HepG2 (cell line): ENCODE results near the gene BIK. TPM values are rescaled to one million over a fixed set of nuclear protein-coding genes. Genes with fewer than 3 reads are reported as not detected.

Source experiments
- ATAC-seq: fragments of 200-7000 bp; cut with Tn5 transposase; 3 replicates; pipeline ENCODE4 v1.9.1; 2020; ENCODE audit warnings: mild to moderate bottlenecking, moderate library complexity
- BruUV-seq: library from RNA; stranded (reverse); fragments of 400-500 nt; replicated peaks from 2 replicates; lab custom pipeline; 2021; lab: Mats Ljungman, UMichigan
- CTCF ChIA-PET: fragments of 300-600 bp; formaldehyde crosslinking; extraction: SDS; loops from one replicate; lab custom pipeline; 2021; ENCODE audit warnings: low total read pairs, inconsistent platforms, low intra/inter-chr PET ratio; lab: Yijun Ruan, JAX
- POLR2A ChIA-PET: fragments of 350-600 bp; sonication (Branson Sonifier 250); formaldehyde crosslinking; loops from one replicate; lab custom pipeline; 2020; ENCODE audit warnings: antibody characterized with exemption, inconsistent platforms; lab: Yijun Ruan, JAX
- DNase-seq: peaks from one replicate; pipeline ENCODE4 v3.0.0-alpha.2; 2015; ENCODE audit warnings: low spot score
- FAIRE-seq: peaks from 3 replicates; lab custom pipeline; 2011; peaks lifted over from hg19 to GRCh38; lab: Jason Lieb, UNC
- H2AFZ ChIP-seq: one replicate; pipeline ENCODE4 v1.6.1; 2011; ENCODE audit warnings: low read length, inconsistent platforms
- H3K27ac ChIP-seq: fragments of 300-600 bp; 3 replicates; pipeline ENCODE4 v1.8.0; 2011; ENCODE audit warnings: mixed run types, mild to moderate bottlenecking, mixed read lengths, low read length, inconsistent platforms; ENCODE audit not compliant: insufficient read depth; ENCODE audit errors: extremely low read length
- H3K27me3 ChIP-seq, 2 experiments: fragments of 200-600 bp in 1 of 2; 2 replicates in 1 of 2; 3 replicates in 1 of 2; pipeline versions ENCODE4 v1.6.0 to v1.8.0; 2011; ENCODE audit warnings: low read length in 2 of 2, mild to moderate bottlenecking in 2 of 2, moderate library complexity in 2 of 2, inconsistent platforms in 1 of 2; ENCODE audit not compliant: insufficient read depth in 2 of 2, control insufficient read depth in 1 of 2
- H3K36me3 ChIP-seq, 2 experiments: fragments of 200-600 bp in 1 of 2; replicated peaks in 1 of 2; 2 replicates in 1 of 2; 3 replicates in 1 of 2; pipeline versions ENCODE4 v1.5.1 to v1.8.0; 2011; ENCODE audit warnings: low read length in 2 of 2, inconsistent platforms in 1 of 2; ENCODE audit not compliant: insufficient read depth in 2 of 2, control insufficient read depth in 1 of 2
- H3K4me1 ChIP-seq: 2 replicates; pipeline ENCODE4 v1.5.1; 2012; ENCODE audit warnings: low read length, inconsistent platforms; ENCODE audit not compliant: insufficient read depth
- H3K4me2 ChIP-seq: 2 replicates; pipeline ENCODE4 v1.6.0; 2011; ENCODE audit warnings: low read depth, low read length, inconsistent platforms
- H3K4me3 ChIP-seq, 3 experiments: fragments of 200-600 bp in 1 of 3; sonication (generic), shearing (Covaris generic) in 1 of 3; replicated peaks in 1 of 3; 2 replicates each; pipeline ENCODE4 v1.5.1; 2011 to 2016; ENCODE audit warnings: low read length in 3 of 3, inconsistent platforms in 2 of 3, low read depth in 2 of 3, mild to moderate bottlenecking in 2 of 3, control low read depth in 1 of 3, mixed read lengths in 1 of 3; ENCODE audit not compliant: insufficient read depth in 1 of 3
- H3K79me2 ChIP-seq: one replicate; pipeline ENCODE4 v1.6.1; 2011; ENCODE audit warnings: low read length, inconsistent platforms; ENCODE audit not compliant: insufficient read depth
- H3K9ac ChIP-seq: 2 replicates; pipeline ENCODE4 v1.6.0; 2011; ENCODE audit warnings: mild to moderate bottlenecking, low read depth, low read length, inconsistent platforms; ENCODE audit not compliant: insufficient read depth
- H3K9me3 ChIP-seq: 2 replicates; pipeline ENCODE4 v1.5.1; 2012; ENCODE audit warnings: mild to moderate bottlenecking, low read length
- H4K20me1 ChIP-seq: 2 replicates; pipeline ENCODE4 v1.6.0; 2011; ENCODE audit warnings: inconsistent platforms, mild to moderate bottlenecking, low read length, moderate library complexity; ENCODE audit not compliant: insufficient read depth
- KDM1A ChIP-seq: IDR thresholded peaks from 2 replicates; pipeline ENCODE4 v1.6.1; 2016; ENCODE audit warnings: missing compliant biosample characterization
- NFIB ChIP-seq: sonication (generic); formaldehyde crosslinking; IDR thresholded peaks from 2 replicates; pipeline ENCODE4 v1.9.0; 2021; ENCODE audit warnings: missing genetic modification reagents, mild to moderate bottlenecking, borderline replicate concordance
- RBFOX2 ChIP-seq: fragments of 200-400 bp; formaldehyde crosslinking; IDR thresholded peaks from 2 replicates; pipeline ENCODE4 v1.6.1; 2017; ENCODE audit warnings: low read depth, mild to moderate bottlenecking, low read length
- RCOR2 ChIP-seq: IDR thresholded peaks from 2 replicates; pipeline ENCODE4 v1.6.1; 2016; ENCODE audit warnings: missing biosample characterization, missing genetic modification reagents
- SALL1 ChIP-seq: sonication (generic); formaldehyde crosslinking; IDR thresholded peaks from 2 replicates; pipeline ENCODE4 v1.8.0; 2022; ENCODE audit warnings: mild to moderate bottlenecking, missing genetic modification reagents
- SOX6 ChIP-seq, 2 experiments: fragments of 450-650 bp in 1 of 2; sonication (generic) in 1 of 2; formaldehyde crosslinking in 1 of 2; IDR thresholded peaks; 2 replicates each; pipeline versions ENCODE4 v1.4.0 to v1.6.1; 2017 to 2020; ENCODE audit warnings: antibody characterized with exemption in 1 of 2, mild to moderate bottlenecking in 1 of 2, missing genetic modification reagents in 1 of 2
- TAF15 ChIP-seq: fragments of 200-400 bp; formaldehyde crosslinking; IDR thresholded peaks from one replicate; pipeline ENCODE4 v1.6.1; 2018; ENCODE audit warnings: mild to moderate bottlenecking, low read depth, low read length; ENCODE audit not compliant: poor library complexity, severe bottlenecking
- TBX3 ChIP-seq: fragments of 450-650 bp; IDR thresholded peaks from 2 replicates; pipeline ENCODE4 v1.6.1; 2017; ENCODE audit warnings: antibody characterized with exemption, mild to moderate bottlenecking, inconsistent platforms, borderline replicate concordance
- XBP1 ChIP-seq: sonication (generic); formaldehyde crosslinking; IDR thresholded peaks from 2 replicates; pipeline ENCODE4 v1.5.0; 2020; ENCODE audit warnings: missing genetic modification reagents
- ZNF232 ChIP-seq: sonication (generic); formaldehyde crosslinking; IDR thresholded peaks from 2 replicates; pipeline ENCODE4 v1.4.0; 2020; ENCODE audit warnings: missing genetic modification reagents, borderline replicate concordance
- ZNF331 ChIP-seq: sonication (generic); formaldehyde crosslinking; IDR thresholded peaks from 2 replicates; pipeline ENCODE4 v1.4.0; 2020; ENCODE audit warnings: missing genetic modification reagents
- WGBS: methylation state at CpG from one replicate; pipeline ENCODE4 v1.1.6; 2017; ENCODE audit warnings: low lambda C conversion rate; 5-methylcytosine and 5-hydroxymethylcytosine counted together
- in situ Hi-C: cut with HindIII; loops from 2 replicates; pipeline ENCODE4 v1.10.0; 2017; ENCODE audit warnings: low pct_unique_long_range_greater_than_20kb; ENCODE audit not compliant: extremely low pct_ligation_motif_present
- intact Hi-C: fragments of 100-400 bp; cut with micrococcal nuclease; formaldehyde crosslinking; loops from one replicate; pipeline ENCODE4 v1.10.0; 2022; ENCODE audit not compliant: unreplicated experiment
- polyA plus RNA-seq, 8 experiments: library from polyadenylated mRNA; depleted of rRNA in 3 of 8; stranded (reverse) in 7 of 8; unstranded in 1 of 8; fragments of >200 nt; fragmentation: Illumina TruSeq in 4 of 8; extraction: Trizol in 4 of 8; gene quantifications; 2 replicates each; pipeline versions ENCODE4 v1.2.1 to v1.2.3, GENCODE V29; 2011 to 2016; ENCODE audit warnings: low read depth in 4 of 8, missing spikeins in 1 of 8, mixed read lengths in 1 of 8; ENCODE audit not compliant: insufficient read depth in 1 of 8
- total RNA-seq, 5 experiments: library from RNA; depleted of rRNA; stranded (reverse); fragments of >200 nt; fragmentation: Illumina TruSeq; extraction: Trizol; gene quantifications; 2 replicates each; pipeline ENCODE4 v1.2.3, GENCODE V29; 2016; ENCODE audit warnings: low read depth in 1 of 5
- TF ChIP-seq, protein P1 (sequence below): sonication (generic); formaldehyde crosslinking; IDR thresholded peaks from 2 replicates; pipeline ENCODE4 v1.5.1; 2020; ENCODE audit warnings: missing genetic modification reagents, mild to moderate bottlenecking, borderline replicate concordance
- TF ChIP-seq, protein P2 (sequence below): sonication (generic); formaldehyde crosslinking; IDR thresholded peaks from 2 replicates; pipeline ENCODE4 v1.4.0; 2020; ENCODE audit warnings: missing genetic modification reagents
- TF ChIP-seq, protein P3 (sequence below): sonication (generic); formaldehyde crosslinking; IDR thresholded peaks from 2 replicates; pipeline ENCODE4 v1.4.0; 2020; ENCODE audit warnings: missing genetic modification reagents
- TF ChIP-seq, protein P4 (sequence below): sonication (generic); formaldehyde crosslinking; IDR thresholded peaks from 2 replicates; pipeline ENCODE4 v1.4.0; 2020; ENCODE audit warnings: missing genetic modification reagents, borderline replicate concordance

The BIK gene
- total and polyA plus RNA-seq, 2 of the 13 experiments (the other 11 are each of a cell fraction or from before 2014, with no cell fraction given) = 0.54 to 0.80 TPM

DNA sequence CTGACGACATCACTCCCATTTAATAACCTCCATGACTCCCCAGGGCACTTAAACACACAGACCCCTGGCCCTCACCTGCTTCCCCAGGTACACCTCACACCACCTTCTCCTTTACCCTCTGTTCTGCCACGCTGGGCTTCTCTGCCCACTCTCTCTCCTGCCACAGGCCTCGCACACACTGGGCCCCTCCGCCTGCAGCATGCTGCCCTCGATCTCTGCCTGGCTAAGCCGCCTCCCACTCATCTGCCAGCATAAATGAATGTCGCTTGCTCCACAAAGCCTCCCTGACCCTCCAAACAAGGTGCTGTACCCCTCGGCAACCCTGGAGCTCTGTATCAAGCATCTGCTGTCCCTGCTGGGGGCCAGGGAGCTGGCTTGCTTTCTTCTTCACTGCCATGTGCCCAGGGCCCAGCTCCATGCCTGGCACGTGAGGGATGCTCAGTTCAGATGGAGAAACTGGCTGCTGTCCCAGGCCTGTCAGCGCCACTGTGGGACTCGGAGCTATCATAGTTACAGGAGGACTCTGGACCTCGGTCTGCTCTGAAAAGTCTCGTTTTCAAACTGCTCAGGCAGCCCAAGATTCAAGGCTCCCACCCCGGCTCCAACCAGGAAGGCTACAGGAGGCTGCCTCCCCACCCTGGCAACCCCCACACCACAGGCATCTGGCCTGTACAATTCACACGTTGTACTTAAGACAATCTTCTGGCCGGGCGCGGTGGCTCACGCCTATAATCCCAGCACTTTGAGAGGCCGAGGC is 33.3 kb upstream of the BIK start (continued):
- TF ChIP-seq, protein P1, sequence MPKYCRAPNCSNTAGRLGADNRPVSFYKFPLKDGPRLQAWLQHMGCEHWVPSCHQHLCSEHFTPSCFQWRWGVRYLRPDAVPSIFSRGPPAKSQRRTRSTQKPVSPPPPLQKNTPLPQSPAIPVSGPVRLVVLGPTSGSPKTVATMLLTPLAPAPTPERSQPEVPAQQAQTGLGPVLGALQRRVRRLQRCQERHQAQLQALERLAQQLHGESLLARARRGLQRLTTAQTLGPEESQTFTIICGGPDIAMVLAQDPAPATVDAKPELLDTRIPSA (CRISPR knock-in tag) = no peak
- TF ChIP-seq SALL1 (CRISPR knock-in tag) (peak; percentile 50; the same call in 1 of the 2 replicates), XBP1 (CRISPR knock-in tag) (no peak)
- TF ChIP-seq, protein P2, sequence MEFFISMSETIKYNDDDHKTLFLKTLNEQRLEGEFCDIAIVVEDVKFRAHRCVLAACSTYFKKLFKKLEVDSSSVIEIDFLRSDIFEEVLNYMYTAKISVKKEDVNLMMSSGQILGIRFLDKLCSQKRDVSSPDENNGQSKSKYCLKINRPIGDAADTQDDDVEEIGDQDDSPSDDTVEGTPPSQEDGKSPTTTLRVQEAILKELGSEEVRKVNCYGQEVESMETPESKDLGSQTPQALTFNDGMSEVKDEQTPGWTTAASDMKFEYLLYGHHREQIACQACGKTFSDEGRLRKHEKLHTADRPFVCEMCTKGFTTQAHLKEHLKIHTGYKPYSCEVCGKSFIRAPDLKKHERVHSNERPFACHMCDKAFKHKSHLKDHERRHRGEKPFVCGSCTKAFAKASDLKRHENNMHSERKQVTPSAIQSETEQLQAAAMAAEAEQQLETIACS (CRISPR knock-in tag) = no peak

DNA sequence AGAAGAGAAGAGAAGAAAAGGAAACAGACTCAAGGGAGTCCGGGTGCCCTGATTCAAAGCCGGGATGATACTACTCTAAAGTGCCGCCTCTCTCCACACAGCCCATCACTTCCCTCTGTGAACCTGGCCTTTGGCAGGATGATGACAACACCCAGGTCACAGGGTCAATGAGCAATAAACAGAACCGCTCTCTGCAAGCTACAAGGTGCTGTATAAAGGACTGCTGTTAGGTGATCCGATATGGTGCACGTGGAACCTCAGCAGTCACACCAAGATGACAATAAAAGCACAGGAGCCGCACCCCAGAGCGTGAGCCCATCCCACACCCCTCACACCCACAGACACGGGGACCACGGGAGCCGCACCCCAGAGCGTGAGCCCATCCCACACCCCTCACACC is 32.0 kb upstream of the BIK start:
- H3K79me2 ChIP-seq = no peaks in the 10 kb centered on the region
- H2AFZ ChIP-seq = no peak overlapping the region
- CTCF ChIA-PET = no interaction called here
- H3K36me3 ChIP-seq = no peaks in the 10 kb centered on the region
- BruUV-seq = no TSS peak
- no peak overlapping the region for H3K27ac ChIP-seq
- H3K4me3 ChIP-seq = peak overlapping the region in 1 of 3 experiments; percentile 21; a peak in 1 of 6 replicates
- peak; percentile 93 for ATAC-seq
- peaks cover 44% of the 10 kb centered on the region for H3K4me1 ChIP-seq
- 0% methylated on average over 6 of the region's 12 CpGs for WGBS
- DNase-seq = peak; percentile 83
- H3K9me3 ChIP-seq = no peaks in the 10 kb centered on the region
- H3K9ac ChIP-seq = no peak overlapping the region
- peak; percentile 93 for FAIRE-seq
- in situ Hi-C loops (no loop called here), intact Hi-C loops (no loop called here)
- no peaks in the 10 kb centered on the region for H3K27me3 ChIP-seq
- no peaks in the 10 kb centered on the region for H4K20me1 ChIP-seq
- H3K4me2 ChIP-seq = peak overlapping the region; percentile 56; the same call in 1 of the 2 replicates
- POLR2A ChIA-PET = interaction anchor here (0.6 to 1.7 kb wide), 5 partner anchors 12 to 85 kb away, joined by 3 to 4 read pairs (median 3); partner anchors contain the start of gene PACSIN2
- 0 out of 2 replicates have a peak, but pooled peaks have one; percentile 28 for TF ChIP-seq ZNF331 (CRISPR knock-in tag)
- peak; percentile 61; the same call in 1 of the 2 replicates for TF ChIP-seq RCOR2 (CRISPR knock-in tag)
- TF ChIP-seq SOX6 (IDR thresholded peaks at IDR 0.05) = no peak
- TF ChIP-seq SOX6 (CRISPR knock-in tag; IDR thresholded peaks at IDR 0.05) = peak; percentile 36; the same call in 1 of the 2 replicates
- no peak for TF ChIP-seq NFIB (CRISPR knock-in tag)
- TF ChIP-seq KDM1A = peak; percentile 58; the same call in 1 of the 2 replicates
- TF ChIP-seq, protein P3, sequence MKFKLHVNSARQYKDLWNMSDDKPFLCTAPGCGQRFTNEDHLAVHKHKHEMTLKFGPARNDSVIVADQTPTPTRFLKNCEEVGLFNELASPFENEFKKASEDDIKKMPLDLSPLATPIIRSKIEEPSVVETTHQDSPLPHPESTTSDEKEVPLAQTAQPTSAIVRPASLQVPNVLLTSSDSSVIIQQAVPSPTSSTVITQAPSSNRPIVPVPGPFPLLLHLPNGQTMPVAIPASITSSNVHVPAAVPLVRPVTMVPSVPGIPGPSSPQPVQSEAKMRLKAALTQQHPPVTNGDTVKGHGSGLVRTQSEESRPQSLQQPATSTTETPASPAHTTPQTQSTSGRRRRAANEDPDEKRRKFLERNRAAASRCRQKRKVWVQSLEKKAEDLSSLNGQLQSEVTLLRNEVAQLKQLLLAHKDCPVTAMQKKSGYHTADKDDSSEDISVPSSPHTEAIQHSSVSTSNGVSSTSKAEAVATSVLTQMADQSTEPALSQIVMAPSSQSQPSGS = 0 out of 2 replicates have a peak, but pooled peaks have one; percentile 47
- TF ChIP-seq, protein P4, sequence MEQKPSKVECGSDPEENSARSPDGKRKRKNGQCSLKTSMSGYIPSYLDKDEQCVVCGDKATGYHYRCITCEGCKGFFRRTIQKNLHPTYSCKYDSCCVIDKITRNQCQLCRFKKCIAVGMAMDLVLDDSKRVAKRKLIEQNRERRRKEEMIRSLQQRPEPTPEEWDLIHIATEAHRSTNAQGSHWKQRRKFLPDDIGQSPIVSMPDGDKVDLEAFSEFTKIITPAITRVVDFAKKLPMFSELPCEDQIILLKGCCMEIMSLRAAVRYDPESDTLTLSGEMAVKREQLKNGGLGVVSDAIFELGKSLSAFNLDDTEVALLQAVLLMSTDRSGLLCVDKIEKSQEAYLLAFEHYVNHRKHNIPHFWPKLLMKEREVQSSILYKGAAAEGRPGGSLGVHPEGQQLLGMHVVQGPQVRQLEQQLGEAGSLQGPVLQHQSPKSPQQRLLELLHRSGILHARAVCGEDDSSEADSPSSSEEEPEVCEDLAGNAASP (CRISPR knock-in tag) = peak; percentile 24; the same call in 1 of the 2 replicates
- no peak for TF ChIP-seq RBFOX2
- TF ChIP-seq TBX3 = no peak
- no peak for TF ChIP-seq TAF15
- no peak for TF ChIP-seq ZNF232
